Peyer's patch (tissue), 4 donors: ENCODE results near the gene GAN. TPM values are rescaled to one million over a fixed set of nuclear protein-coding genes. Genes with fewer than 3 reads are reported as not detected.

ENCODE experiments used
- DNase-seq, 3 donors: peaks; one replicate each; pipeline ENCODE4 v3.0.0-alpha.2; 2017 to 2019
- H3K27ac ChIP-seq, 4 donors: fragments of 200-600 bp; sonication (generic); one replicate each; pipeline ENCODE4 v1.5.1; 2016 to 2019
- H3K27me3 ChIP-seq, 2 donors: fragments of 200-600 bp; sonication (generic); one replicate each; pipeline ENCODE4 v1.5.1; 2019
- H3K36me3 ChIP-seq, 3 donors: fragments of 200-600 bp; sonication (generic); one replicate each; pipeline ENCODE4 v1.5.1; 2016 to 2019
- H3K4me1 ChIP-seq, 4 donors: fragments of 200-600 bp; sonication (generic); one replicate each; pipeline ENCODE4 v1.5.1; 2016 to 2019
- H3K4me3 ChIP-seq, 4 donors: fragments of 200-600 bp; sonication (generic); 1 replicate in 3 of 4; 2 replicates in 1 of 4; pipeline ENCODE4 v1.5.1; 2016 to 2019; ENCODE audit warnings: mild to moderate bottlenecking in 1 of 4
- H3K9me3 ChIP-seq, 4 donors: fragments of 200-600 bp; sonication (generic); one replicate each; pipeline ENCODE4 v1.5.1; 2016 to 2019; ENCODE audit warnings: mild to moderate bottlenecking in 1 of 4
- CTCF ChIP-seq, 6 experiments: fragments of 450-650 bp in 4 of 6; fragments of 200-600 bp in 2 of 6; sonication (generic) in 1 of 6; IDR thresholded peaks; one replicate each; pipeline ENCODE4 v1.5.1; 2017 to 2019; ENCODE audit warnings: antibody characterized with exemption in 6 of 6, mild to moderate bottlenecking in 3 of 6, moderate library complexity in 1 of 6
- POLR2A ChIP-seq, 2 donors: fragments of 450-650 bp; IDR thresholded peaks; one replicate each; pipeline ENCODE4 v1.5.1; 2017; ENCODE audit warnings: antibody characterized with exemption in 2 of 2, mild to moderate bottlenecking in 2 of 2, moderate library complexity in 2 of 2
- total RNA-seq, 4 donors: library from RNA; depleted of rRNA; stranded (reverse); fragments of >200 nt; gene quantifications; one replicate each; pipeline ENCODE4 v1.1.0, GENCODE V29; 2016

GAN gene
- total RNA-seq, 4 donors from 2014 or later, result 7.4 to 15.2 (median 11.9) TPM

- no peak for DNase-seq
- Histone ChIP-seq H3K9me3 (no peaks in the 10 kb centered on the region), H3K27me3 (no peaks in the 10 kb centered on the region), H3K36me3 (no peaks in the 10 kb centered on the region), H3K27ac (no peak overlapping the region), H3K4me3 (no peak overlapping the region), H3K4me1 (peaks cover 0 to 6% (median 3%) of the 10 kb centered on the region in 4 donors)
- TF ChIP-seq CTCF (IDR thresholded peaks at IDR 0.05), result no peak
- no peak for TF ChIP-seq POLR2A (IDR thresholded peaks at IDR 0.05)
These were observed 93.7 kb downstream of the GAN start for GRCh38 chr16:81408409-81408950.

GRCh38 chr16:81409016-81409556 is 94.3 kb downstream of the GAN start:
- Histone ChIP-seq H3K27me3 (no peaks in the 10 kb centered on the region), H3K27ac (no peak overlapping the region), H3K36me3 (no peaks in the 10 kb centered on the region), H3K4me1 (peaks cover 0 to under 1% (median under 1%) of the 10 kb centered on the region in 4 donors), H3K9me3 (no peaks in the 10 kb centered on the region), H3K4me3 (no peak overlapping the region)
- no peak for DNase-seq
- no peak for TF ChIP-seq CTCF (IDR thresholded peaks at IDR 0.05)
- no peak for TF ChIP-seq POLR2A (IDR thresholded peaks at IDR 0.05)

- no peaks in the 10 kb centered on the region for H3K4me1 ChIP-seq
- no peaks in the 10 kb centered on the region for H3K27me3 ChIP-seq
- H3K36me3 ChIP-seq, result no peaks in the 10 kb centered on the region
- no peak overlapping the region for H3K4me3 ChIP-seq
- no peaks in the 10 kb centered on the region for H3K9me3 ChIP-seq
- H3K27ac ChIP-seq, result no peak overlapping the region
- DNase-seq, result no peak
- no peak for TF ChIP-seq CTCF (IDR thresholded peaks at IDR 0.05)
- TF ChIP-seq POLR2A (IDR thresholded peaks at IDR 0.05), result no peak
These were observed 96.0 kb downstream of the GAN start for GRCh38 chr16:81410643-81411293.

GRCh38 chr16:81413245-81413990 is 98.7 kb downstream of the GAN start:
- H3K27ac ChIP-seq, result no peak overlapping the region
- H3K27me3 ChIP-seq, result no peaks in the 10 kb centered on the region
- H3K9me3 ChIP-seq, result no peaks in the 10 kb centered on the region
- no peak for DNase-seq
- TF ChIP-seq POLR2A (IDR thresholded peaks at IDR 0.05) (no peak), CTCF (IDR thresholded peaks at IDR 0.05) (no peak)
- H3K4me3 ChIP-seq, result no peak overlapping the region
- H3K4me1 ChIP-seq, result no peaks in the 10 kb centered on the region
- no peaks in the 10 kb centered on the region for H3K36me3 ChIP-seq

GRCh38 chr16:81415751-81416150 is 101.0 kb downstream of the GAN start:
- no peak for DNase-seq
- no peaks in the 10 kb centered on the region for H3K36me3 ChIP-seq
- no peak overlapping the region for H3K27ac ChIP-seq
- H3K9me3 ChIP-seq, result no peaks in the 10 kb centered on the region
- H3K4me1 ChIP-seq, result no peaks in the 10 kb centered on the region
- H3K27me3 ChIP-seq, result no peaks in the 10 kb centered on the region
- TF ChIP-seq CTCF (IDR thresholded peaks at IDR 0.05) (no peak), POLR2A (IDR thresholded peaks at IDR 0.05) (no peak)
- no peak overlapping the region for H3K4me3 ChIP-seq
